Vagina (tissue), 2 donors: ENCODE measurements around the gene TBX21. TPM values are rescaled to one million over a fixed set of nuclear protein-coding genes. Genes with fewer than 3 reads are reported as not detected.
"Not testable (repeated sequence)": the region's sequence is repeated elsewhere in the genome, so short reads cannot be mapped to it uniquely, and the experiment has no call there.

ENCODE experiments used
- DNase-seq, 2 donors: peaks; one replicate each; pipeline ENCODE4 v3.0.0-alpha.2; 2017; ENCODE audit errors: extremely low spot score in 2 of 2
- H3K27ac ChIP-seq: fragments of 200-600 bp; sonication (generic); one replicate; pipeline ENCODE4 v1.5.1; 2019
- H3K27me3 ChIP-seq: fragments of 200-600 bp; sonication (generic); one replicate; pipeline ENCODE4 v1.5.1; 2019
- H3K36me3 ChIP-seq, 2 donors: fragments of 200-600 bp; sonication (generic); one replicate each; pipeline ENCODE4 v1.5.1; 2017 to 2019
- H3K4me1 ChIP-seq: fragments of 200-600 bp; sonication (generic); one replicate; pipeline ENCODE4 v1.5.1; 2019
- H3K4me3 ChIP-seq, 2 donors: fragments of 200-600 bp; sonication (generic); 1 replicate in 1 of 2; 2 replicates in 1 of 2; pipeline ENCODE4 v1.5.1; 2016 to 2019
- H3K9me3 ChIP-seq: fragments of 200-600 bp; sonication (generic); one replicate; pipeline ENCODE4 v1.5.1; 2019
- CTCF ChIP-seq, 3 experiments: fragments of 450-650 bp in 2 of 3; fragments of 200-600 bp in 1 of 3; sonication (generic) in 1 of 3; IDR thresholded peaks; one replicate each; pipeline ENCODE4 v1.5.1; 2017 to 2019; ENCODE audit warnings: antibody characterized with exemption in 3 of 3, mild to moderate bottlenecking in 2 of 3, moderate library complexity in 2 of 3
- POLR2A ChIP-seq, 2 donors: fragments of 450-650 bp; IDR thresholded peaks; one replicate each; pipeline ENCODE4 v1.6.1; 2017; ENCODE audit warnings: antibody characterized with exemption in 2 of 2, mild to moderate bottlenecking in 2 of 2, moderate library complexity in 2 of 2
- POLR2AphosphoS5 ChIP-seq, 2 donors: sonication (generic); formaldehyde crosslinking; IDR thresholded peaks; one replicate each; pipeline ENCODE4 v1.9.0; 2017; ENCODE audit warnings: antibody characterized with exemption in 2 of 2, mild to moderate bottlenecking in 2 of 2, low read depth in 1 of 2; ENCODE audit not compliant: insufficient read depth in 1 of 2
- intact Hi-C: fragments of 100-400 bp; cut with DNase I; formaldehyde crosslinking; loops from one replicate; pipeline ENCODE4 v1.15.1; 2023
- total RNA-seq: library from RNA; depleted of rRNA; stranded (reverse); fragments of >200 nt; gene quantifications from one replicate; pipeline ENCODE4 v1.2.3, GENCODE V29; 2016

The TBX21 gene
- total RNA-seq, 1 donor from 2014 or later = 2.9 TPM

DNA sequence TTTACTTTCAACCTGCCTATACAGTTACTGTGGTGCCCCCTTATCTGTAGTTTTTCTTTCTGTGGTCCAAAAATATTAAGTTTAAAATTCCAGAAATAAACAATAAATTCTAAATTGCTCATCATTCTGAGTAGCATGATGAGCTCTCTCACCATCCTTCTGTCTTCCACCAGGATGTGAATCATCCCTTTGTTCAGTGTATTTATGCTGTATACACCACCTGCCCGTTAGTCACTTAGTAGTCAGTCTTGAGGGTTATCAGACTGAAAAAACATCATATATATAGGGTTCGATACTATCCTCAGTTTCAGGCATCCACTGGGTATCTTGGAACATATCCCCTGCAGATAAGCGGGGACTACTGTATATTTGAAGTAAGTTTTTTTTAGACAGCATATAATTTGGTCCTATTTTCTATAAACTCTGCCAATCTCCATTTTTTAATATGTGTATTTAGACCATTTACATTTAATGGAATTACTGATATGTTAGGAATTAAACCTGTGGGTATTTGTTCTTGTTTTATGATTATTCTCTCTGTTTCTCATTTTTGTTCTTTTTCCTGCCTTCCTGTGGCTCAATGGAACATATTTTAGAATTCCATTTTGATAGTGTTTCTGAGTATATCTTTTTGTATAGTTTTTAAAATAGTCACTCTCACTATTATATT, 31.0 kb downstream of the TBX21 start:
- intact Hi-C loops = no loop called here
- Histone ChIP-seq H3K9me3 (no peaks in the 10 kb centered on the region), H3K4me1 (no peaks in the 10 kb centered on the region), H3K27me3 (no peaks in the 10 kb centered on the region), H3K4me3 (no peak overlapping the region), H3K36me3 (no peaks in the 10 kb centered on the region), H3K27ac (no peak overlapping the region)
- TF ChIP-seq CTCF (IDR thresholded peaks at IDR 0.05) (no peak), POLR2A (IDR thresholded peaks at IDR 0.05) (no peak), POLR2AphosphoS5 (IDR thresholded peaks at IDR 0.05; ENCODE audit: insufficient read depth in 1 of 2, low read depth in 1 of 2) (no peak)
- DNase-seq = no peak

GRCh38 chr17:47773649-47774048, 40.6 kb downstream of the TBX21 start:
- H3K27me3 ChIP-seq, intact Hi-C loops, DNase-seq, H3K36me3 ChIP-seq, H3K9me3 ChIP-seq, H3K27ac ChIP-seq, H3K4me3 ChIP-seq, H3K4me1 ChIP-seq: not testable (repeated sequence)

- no peaks in the 10 kb centered on the region for H3K9me3 ChIP-seq
- H3K27ac ChIP-seq = no peak overlapping the region
- H3K27me3 ChIP-seq = no peaks in the 10 kb centered on the region
- H3K4me1 ChIP-seq = no peaks in the 10 kb centered on the region
- intact Hi-C loops = no loop called here
- TF ChIP-seq POLR2AphosphoS5 (IDR thresholded peaks at IDR 0.05; ENCODE audit: insufficient read depth in 1 of 2, low read depth in 1 of 2) (no peak), POLR2A (IDR thresholded peaks at IDR 0.05) (no peak), CTCF (IDR thresholded peaks at IDR 0.05) (no peak)
- H3K4me3 ChIP-seq = no peak overlapping the region
- no peak for DNase-seq
- H3K36me3 ChIP-seq = no peaks in the 10 kb centered on the region
Observed at GRCh38 chr17:47774331-47774730, 41.3 kb downstream of the TBX21 start.

- DNase-seq = no peak
- no peaks in the 10 kb centered on the region for H3K4me1 ChIP-seq
- TF ChIP-seq POLR2AphosphoS5 (IDR thresholded peaks at IDR 0.05; ENCODE audit: insufficient read depth in 1 of 2, low read depth in 1 of 2) (no peak), CTCF (IDR thresholded peaks at IDR 0.05) (no peak), POLR2A (IDR thresholded peaks at IDR 0.05) (no peak)
- H3K9me3 ChIP-seq = no peaks in the 10 kb centered on the region
- no peaks in the 10 kb centered on the region for H3K27me3 ChIP-seq
- H3K27ac ChIP-seq = no peak overlapping the region
- no peak overlapping the region for H3K4me3 ChIP-seq
- H3K36me3 ChIP-seq = no peaks in the 10 kb centered on the region
- intact Hi-C loops = no loop called here
Observed at GRCh38 chr17:47774987-47775580, 42.0 kb downstream of the TBX21 start.

DNA sequence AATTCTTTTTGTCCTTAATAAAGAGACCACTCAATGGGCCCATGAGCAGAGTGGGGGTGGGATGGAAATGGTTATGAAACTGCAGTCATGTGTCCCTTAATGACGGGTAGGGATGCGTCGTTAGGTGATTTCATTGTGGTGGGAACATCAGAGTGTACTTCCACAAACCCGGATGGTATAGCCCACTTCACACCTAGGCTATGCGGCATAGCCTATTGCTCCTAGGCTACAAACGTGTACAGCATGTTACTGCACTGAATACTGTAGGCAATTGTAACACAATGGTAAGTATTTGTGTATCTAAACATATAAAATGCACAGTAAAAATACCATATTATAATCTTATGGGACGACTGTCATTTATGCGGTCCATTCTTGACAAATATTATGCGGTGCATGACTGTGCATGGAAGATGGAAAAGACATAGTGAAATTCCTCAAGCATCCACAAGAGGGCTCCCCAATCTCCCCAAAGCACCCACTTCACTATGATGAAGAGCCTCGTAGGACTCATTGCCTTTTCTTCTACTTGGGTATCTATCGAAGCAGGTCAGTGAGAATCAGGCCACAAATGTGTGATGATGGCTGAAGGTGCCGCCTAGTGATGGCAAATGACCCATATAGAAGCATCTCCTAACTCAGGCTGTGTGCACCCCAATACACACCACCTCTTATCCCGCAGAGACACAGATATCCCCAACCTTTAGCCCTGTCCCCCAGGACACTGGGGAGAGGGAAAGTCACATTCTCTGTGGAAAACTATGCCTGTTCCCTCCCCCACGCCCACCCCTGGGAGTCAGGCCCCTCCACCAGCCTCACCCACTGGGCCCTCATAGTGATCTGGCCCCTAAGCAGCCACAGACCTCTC, 43.5 kb downstream of the TBX21 start:
- H3K27me3 ChIP-seq = no peaks in the 10 kb centered on the region
- no peaks in the 10 kb centered on the region for H3K4me1 ChIP-seq
- no peaks in the 10 kb centered on the region for H3K9me3 ChIP-seq
- H3K27ac ChIP-seq = no peak overlapping the region
- H3K4me3 ChIP-seq = no peak overlapping the region
- no peak for DNase-seq
- TF ChIP-seq CTCF (IDR thresholded peaks at IDR 0.05) = peak in 1 of 3 experiments; percentile 63
- TF ChIP-seq POLR2AphosphoS5 (IDR thresholded peaks at IDR 0.05; ENCODE audit: insufficient read depth in 1 of 2, low read depth in 1 of 2) = no peak
- H3K36me3 ChIP-seq = no peaks in the 10 kb centered on the region
- intact Hi-C loops = no loop called here
